Activated CD8-positive, alpha-beta memory T cell treated with anti-CD3 and anti-CD28 coated beads for 1 hour (primary cell): Measurements from ENCODE around the gene POLQ.
A peak's percentile ranks its signal among the peaks of the same experiment; 100 is the strongest.
"Not testable (repeated sequence)": the region's sequence is repeated elsewhere in the genome, so short reads cannot be mapped to it uniquely, and the experiment has no call there.

Experiments used
- DNase-seq, 2 donors: peaks; one replicate each; pipeline ENCODE4 v3.0.0-alpha.2; 2020; ENCODE audit warnings: low read depth in 1 of 2; ENCODE audit errors: extremely low read depth in 1 of 2

The POLQ gene

DNA sequence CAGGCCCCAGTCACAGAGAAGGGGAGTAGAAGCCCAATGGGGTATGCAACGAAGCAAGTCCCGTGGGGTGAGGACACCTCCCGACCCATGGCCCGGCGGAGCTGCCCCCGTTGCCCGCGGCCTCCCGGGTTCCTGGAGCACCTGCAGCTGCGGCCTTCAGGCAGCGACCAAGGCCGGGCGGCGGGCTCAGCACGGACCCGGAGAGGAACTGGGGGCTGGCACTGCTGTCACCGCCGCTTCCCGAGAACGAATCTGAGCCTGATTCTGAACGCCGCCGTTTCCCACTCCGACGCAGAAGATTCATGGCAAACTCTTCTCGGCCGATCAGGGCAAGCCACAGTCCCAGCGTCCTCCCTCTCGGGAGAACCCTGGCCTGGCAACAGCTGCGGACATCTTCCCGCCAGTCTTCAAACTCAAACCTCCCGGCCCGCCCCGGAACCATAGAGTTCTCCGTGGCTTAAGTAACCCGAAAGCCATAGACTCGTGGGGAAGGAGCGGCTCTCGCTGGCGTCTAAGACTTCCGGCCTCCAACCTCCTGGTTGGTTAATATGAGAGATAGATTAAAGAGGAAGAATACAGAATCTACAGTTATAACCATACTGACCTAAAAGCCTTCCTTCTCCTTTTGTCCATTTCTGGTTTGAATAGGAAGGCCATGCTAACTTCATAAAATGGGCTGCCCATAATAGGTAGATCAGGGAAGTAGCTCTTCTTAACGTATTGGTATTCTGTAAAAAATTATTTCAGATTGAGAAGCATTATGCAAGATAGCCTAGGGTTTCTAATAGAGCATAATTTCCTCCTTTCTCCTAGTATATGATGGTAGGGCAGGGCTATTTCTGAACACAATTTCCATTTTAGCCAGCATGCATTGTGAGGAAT, at the start of gene POLQ:
TSS of gene POLQ (minus strand) at position 415 of the 882 bp plus-strand sequence. CDS start at position 304, 111 bp downstream.
- DNase-seq, result peak; percentile 65 to 79

DNA sequence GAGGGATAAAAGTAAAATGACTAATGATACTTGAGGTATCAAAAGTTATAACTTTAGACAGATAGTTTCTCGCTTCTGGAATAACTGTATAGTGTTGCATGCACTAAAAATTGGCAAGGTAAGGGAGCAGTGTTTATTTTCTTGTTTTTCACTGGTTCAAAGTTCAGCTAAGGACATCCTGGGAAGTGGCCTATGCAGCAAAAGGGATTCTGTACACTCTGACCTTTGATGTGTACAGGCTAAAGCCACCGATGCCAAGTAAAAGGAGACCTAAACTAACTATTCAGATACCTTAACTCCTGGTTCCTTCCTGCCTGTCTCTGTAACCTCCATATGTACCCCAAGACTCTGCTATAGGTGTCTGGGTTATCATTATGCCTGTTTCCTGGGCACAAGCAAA, 49.1 kb upstream of the POLQ start:
- no peak for DNase-seq

DNA sequence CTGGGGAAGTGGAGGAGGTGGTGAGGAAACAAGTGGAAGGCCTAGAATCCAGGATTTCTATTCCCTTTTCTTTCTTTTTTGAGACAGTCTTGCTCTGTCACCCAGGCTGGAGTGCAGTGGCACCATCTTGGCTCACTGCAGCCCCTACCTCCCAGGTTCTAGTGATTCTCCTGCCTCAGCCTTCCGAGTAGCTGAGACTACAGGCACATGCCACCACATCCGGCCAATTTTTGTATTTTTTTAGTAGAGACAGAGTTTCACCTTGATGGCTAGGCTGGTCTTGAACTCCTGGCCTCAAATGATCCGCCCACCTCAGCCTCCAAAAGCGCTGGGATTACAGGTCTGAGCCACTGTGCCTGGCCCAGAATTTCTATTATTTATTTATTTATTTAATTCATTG, 48.0 kb upstream of the POLQ start:
- not testable (repeated sequence) for DNase-seq

DNA sequence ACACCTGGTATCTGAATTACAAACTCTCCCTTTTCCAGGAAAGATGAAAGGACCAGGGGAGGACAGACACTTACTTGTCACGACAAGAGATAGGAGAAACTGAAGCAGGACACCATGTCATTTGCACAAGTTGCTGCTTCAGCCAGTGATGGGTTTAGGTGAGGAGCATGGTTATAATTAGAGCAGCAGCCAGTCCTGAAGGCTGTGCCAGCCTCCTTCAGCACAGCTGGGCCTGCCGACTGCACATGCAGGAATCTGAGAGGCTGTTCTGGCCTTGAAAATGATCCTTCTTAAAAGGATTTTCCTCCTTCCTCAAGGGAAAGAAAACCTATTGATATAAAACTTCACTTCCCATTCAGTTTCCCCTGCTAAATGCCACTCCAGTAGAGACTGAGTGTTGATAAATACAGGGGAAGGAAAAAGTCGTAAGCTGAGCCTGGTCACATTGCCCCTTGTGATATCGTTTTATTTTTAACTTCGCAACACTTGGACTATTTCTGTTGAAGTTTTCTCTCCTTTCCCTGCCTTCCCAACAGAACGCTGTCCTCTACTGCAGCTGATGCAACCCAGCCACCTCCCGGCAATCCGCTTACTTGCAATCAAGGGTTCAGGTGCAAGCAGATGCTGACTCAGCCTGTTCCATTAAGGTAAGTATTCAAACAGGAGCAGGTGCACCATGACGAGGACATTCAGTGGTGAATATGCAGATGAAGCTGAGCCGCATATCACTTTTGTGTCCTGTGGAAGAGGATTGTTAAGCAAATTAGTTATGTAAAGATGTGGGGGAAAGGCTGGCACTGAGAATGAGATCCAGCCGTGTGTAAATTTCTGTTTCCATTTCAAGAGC, 47.3 kb upstream of the POLQ start, which contains the start of gene FBXO40:
TSS of gene FBXO40 (plus strand) at position 524 of the 847 bp plus-strand sequence. CDS start 27,197 bp downstream, outside the sequence.
- no peak for DNase-seq

DNA sequence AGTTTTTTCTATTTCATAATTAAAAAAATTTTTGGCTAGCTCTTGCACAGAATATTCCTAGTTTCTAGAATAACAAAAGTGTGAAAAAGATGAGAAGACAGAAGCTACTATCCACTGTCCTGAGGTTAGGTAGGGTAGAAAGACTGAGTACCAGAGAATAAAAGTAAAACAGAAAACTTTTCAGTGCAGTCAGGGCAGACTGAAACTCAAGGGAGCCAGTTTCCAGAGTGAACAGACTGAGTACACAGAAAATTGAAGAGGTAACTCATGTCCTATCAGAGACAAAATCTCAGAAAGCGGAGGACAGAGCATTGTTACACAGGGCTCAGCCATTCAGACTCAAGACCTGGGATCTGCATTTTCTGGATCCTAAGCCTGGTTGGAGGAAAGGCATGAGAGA, 38.6 kb upstream of the POLQ start:
- no peak for DNase-seq

DNA sequence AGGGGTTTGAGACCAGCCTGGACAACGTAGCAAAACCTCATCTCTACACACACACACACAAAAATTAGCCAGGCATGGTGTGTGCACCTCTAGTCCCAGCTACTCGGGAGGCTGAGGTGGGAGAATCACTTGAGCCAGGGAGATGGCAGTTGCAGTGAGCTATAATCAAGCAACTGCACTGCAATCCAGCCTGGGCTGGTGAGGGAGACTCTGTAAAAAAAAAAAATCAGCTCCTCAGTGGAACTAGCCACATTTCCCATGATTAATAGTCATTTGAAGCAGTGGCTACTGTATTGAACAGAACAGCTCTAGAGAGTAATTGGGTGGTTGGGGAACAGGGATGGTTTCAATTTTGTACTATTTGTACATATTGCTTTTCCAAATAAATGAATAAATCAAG, 35.9 kb upstream of the POLQ start:
- no peak for DNase-seq

DNA sequence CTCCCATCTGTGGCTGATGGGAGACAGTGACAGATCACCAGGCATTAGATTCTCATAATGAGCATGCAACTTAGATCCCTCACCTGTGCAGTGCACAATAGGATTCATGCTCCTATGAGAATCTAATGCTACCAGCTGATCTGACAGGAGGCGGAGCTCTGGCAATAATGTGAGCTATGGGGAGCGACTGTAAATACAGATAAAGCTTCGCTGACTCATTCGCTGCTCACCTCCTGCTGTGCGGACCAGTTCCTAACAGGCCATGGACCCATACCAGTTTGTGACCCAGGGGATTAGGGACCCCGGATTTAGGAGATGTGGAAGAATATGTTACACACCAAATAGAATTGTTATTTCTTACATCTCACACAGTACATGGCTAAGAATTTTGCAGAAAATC, 28.7 kb upstream of the POLQ start:
- no peak for DNase-seq

DNA sequence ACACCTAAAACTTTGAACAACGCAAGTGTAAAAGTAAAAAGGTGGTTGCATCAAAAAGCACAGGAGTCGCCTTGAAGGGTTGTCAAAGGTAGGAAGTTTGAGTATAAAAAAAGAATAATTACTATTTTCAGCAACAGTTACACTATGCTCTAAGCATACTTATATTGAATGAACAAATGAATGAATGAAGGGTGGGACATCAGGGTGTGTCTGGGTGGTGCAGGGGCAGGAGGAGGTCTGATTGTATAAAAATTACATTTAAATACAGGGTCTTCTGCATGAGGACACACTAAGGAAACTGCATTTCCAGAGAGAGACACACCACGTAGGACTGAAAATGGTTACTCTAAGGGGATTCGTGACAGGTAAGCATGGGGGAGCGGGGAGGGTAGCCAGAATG, 21.9 kb upstream of the POLQ start, which contains the start of gene ARGFX:
TSS of gene ARGFX (plus strand) at position 301 of the 400 bp plus-strand sequence. CDS start 2,765 bp downstream, outside the sequence.
- no peak for DNase-seq

DNA sequence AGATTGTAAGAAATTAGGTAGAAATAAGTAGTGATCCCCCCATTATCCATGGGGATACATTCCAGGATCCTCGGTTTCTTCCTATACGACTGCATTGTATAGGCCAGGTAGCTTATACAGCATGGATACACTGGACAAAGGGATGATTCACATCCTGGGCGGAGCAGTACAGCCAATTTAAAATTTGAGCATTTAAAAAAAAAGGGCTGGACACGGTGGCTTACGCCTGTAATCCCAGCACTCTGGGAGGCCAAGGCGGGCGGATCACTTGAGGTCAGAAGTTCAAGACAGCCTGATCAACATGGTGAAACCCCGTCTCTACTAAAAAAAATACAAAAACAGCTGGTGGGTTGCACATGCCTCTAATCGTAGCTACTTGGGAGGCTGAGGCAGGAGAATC, 21.0 kb upstream of the POLQ start:
- no peak for DNase-seq

DNA sequence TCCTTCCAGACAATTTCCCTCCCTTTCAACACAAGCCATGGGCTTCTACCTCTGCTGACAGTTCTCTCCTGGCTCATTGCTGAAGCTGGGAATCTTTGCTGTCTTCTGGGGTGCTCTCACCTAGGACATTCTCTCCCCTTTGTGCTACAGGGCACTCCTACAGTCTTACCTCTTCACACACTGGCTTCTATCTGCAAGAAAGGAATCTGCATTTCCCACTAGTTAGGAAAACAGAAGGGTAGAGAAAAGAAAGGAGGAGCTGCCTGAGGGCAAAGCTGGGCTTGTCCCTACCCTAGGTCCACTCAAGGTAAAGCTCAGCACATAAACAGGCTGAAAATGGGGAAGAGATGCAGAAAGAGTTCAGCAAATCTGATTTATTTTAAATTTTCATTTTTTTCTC, 16.4 kb upstream of the POLQ start:
- DNase-seq, result no peak

DNA sequence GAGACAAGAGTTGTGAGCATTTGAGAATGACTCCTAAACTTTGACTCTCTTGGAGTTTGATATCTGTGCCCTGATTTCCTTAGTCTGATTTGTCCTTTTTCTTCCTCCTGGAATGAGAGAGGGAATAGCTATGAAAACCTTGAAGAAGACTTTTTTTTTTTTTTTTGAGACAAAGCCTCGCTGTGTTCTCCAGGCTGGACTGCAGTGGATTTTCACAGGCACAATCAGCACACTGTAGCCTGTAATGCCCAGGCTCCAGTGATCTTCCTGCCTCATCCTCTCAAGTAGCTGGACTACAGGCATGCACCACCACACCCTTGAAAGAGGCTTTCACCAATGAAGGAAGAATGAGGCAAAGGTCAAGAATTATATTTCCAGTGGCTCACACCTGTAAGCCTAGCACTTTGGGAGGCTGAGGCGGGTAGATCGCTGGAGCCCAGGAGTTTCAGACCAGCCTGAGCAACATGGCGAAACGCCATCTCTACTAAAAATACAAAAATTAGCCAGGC, 11.7 kb upstream of the POLQ start:
- no peak for DNase-seq

DNA sequence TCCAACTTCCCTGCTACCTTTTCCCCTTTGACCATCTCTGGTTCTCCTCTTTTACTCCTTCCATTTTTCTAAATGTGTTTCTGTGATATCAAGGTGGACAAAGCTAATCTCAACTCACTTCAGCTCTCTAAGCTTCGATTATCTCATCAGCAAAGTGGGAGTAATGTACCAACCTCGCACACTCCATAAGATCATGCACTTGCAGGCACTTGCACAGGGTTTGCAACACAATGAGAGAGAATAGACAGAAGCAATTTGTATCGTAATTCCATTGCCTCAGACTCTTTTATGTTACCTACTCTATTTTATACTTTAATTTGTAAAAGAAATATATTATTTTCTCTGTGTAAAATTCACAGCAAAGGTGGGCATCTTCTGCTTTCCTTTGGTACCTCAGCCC, 7.0 kb upstream of the POLQ start:
- no peak for DNase-seq

DNA sequence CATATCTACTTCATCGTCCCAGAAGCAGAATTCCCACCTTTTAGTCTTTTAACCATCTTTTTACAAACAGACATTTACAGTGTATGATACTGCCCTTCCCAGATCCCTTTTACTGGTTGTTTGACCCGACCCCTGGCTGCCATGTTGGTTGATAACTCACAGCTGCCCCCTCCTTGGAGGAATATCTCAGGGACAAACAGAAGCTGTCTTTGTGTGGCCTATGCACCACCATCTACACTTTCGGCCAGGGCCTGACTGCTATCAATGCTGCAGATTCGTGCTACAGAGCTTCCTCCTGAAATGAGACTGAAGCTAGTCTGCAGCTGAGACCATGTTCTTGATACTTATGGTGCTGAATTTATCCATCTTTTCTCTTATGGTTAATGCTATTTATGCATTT, 6.6 kb upstream of the POLQ start:
- DNase-seq, result no peak

DNA sequence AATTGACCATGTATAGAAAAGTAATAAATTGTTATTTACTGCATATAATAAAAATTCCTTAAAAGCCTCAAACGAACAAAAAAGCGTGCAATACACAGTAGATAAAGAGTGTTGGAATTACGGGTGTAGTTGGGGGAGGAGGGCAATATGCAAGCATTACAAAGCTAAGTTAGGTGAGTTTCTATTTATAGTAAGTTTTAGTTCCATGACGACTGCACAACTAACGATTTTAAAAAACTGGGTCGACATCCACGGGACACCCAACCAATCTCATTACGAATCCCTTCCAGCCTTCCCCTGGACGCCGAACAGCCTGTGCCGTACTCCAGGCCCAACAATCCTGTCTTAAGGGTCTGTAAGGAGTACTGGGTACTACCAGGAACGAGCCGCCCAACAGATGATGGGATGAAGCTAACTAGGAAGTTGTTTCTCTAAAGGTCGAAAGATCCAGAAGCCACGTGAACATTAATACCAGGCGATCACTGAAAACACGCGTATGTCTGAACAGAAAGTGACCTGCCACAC, 677 bp downstream of the POLQ start:
- no peak for DNase-seq

DNA sequence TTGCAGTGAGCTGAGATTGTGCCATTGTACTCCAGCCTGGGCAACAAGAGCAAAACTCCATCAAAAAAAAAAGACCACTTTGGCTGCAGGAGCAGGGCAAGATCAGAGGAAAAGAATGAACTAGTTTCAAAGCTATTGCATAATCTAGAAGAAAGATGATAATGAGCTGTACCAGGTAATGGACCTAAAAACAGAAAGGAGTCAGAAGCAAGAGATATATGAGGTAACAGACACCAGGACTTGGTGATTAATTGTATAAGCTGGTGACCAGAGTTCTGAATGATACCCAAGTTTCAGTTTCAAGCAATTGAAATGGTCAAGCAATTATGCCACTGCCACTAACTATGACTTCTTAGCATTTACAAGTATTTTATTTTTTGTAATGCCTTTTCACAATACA, 2.9 kb downstream of the POLQ start:
- no peak for DNase-seq

DNA sequence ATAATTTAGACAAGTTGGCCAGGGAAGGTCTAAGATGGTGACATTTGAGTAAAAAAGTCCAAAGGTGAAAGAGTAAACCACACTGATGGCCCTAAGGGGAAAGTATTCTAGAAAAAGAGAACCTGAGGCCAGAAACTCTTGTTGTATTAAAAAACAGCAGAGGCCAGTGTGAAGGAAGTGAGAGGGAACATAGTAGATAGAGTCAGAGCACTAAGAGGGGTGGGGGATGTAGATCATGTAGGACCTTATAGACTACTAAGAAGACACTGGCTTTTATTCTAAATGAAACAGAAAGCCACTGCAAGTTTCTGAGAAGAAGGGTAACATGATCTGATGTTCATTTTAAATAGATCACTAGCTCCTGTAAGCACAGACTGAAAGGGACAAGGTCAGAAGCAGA, 14.5 kb downstream of the POLQ start:
- DNase-seq, result no peak

DNA sequence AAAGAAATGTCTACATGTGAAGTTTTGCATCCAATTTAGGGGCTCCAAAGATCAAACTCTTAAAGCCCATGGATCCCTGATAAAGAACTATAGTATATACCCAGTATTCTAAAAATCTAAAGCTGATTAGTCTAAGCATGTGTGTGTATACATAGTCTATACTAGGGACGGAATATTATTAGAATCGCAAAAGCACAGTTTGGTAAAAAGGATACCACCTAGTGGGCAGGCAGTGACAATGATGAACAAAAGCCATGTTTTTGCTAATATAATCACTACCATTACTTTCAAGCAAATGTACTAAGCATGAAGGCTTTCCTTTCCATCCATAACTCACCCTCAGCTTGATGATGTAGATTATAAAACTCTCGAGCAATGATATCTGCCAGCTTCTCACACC, 16.5 kb downstream of the POLQ start:
- DNase-seq, result no peak

DNA sequence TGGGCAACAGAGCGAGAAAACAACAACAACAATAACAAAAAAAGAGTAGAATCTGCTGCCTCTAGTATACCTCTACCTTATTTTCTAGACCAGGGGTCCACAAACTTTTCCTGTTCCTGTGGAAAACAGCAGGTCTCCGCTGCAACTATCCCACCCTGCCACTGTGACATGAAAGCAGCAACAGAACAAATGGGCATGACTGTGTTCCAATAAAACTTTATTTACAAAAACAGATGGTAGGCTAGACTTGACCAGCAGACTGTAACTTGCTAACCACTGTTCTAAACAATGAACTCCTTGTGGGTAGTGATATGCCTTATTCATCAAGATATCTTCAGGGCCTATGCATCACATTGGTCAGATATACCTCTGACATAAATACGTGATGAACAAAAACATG, 25.3 kb downstream of the POLQ start:
- no peak for DNase-seq

DNA sequence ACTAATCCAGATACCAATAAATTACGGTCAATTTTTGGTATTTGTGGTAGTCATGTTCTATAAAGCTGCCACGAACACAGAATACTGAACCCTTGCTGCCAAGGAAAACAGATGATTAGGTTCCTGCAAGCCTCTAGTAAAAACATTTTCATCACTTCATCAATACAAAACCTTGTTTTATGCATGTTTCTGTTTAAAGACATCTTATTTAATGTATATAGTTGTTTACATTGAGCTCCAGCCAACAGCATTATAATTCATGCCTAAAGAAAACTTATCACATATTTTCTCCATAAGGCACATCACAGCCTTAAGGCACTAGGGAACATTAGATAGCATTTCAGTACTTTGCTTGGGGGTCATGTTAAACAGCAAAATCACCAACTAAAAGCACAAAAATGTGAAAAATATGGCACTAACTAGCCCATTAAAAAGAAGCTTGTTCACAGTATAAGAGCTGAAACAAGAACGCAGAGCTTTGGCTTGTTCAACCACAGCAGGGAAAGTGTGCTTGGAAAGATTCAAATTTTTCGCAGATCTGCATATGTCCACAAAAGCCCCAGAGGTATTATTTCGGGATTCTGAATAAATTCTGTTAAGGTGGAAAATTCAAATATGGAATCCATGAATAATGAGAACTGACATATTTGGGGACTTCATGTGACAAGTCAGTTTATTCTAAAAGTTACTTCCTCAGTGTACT, 27.7 kb downstream of the POLQ start:
- DNase-seq, result no peak

DNA sequence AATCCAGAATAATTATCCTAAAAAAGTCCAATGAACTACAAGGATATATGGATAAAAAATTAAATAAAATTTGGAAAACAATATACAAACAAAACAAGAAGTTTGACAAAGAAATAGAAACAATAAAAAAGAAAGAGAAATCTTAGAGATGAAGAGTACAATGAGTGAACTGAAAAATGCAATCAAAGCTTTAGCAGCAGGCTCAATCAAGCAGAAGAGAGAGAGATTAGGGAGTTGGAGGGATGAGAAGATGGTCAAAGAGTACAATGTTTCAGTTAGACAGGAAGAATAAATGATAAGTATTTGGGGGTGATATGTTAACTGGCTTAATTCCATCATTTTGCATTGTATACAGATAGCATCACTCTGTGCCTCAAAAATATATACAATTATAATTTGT, 29.9 kb downstream of the POLQ start:
- DNase-seq, result no peak

DNA sequence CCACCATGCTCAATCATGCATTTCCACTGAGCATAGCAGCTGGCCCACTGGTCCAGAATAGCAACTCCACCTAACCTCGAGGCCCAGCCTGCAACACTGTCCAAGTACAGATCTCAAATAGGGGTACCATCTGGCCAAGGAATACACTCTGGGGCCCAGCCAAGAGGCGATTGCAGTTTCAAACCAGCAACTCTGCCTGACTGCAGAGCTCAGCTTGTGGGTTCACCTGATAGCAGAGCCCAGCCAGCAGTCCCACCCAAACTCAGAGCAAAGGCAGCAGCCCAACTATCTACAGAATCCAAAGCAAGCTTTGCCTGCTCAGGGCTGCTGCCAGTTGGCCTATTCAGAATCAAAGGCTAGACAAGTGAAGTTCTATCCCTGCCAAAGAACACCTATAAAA, 30.5 kb downstream of the POLQ start:
- DNase-seq, result no peak
